Measurements from ENCODE around the gene TMEM89.

GRCh38 chr3:48576647-48577046, 44.9 kb downstream of the TMEM89 start:
- TF ChIP-seq CTCF (IDR thresholded peaks at IDR 0.05) (no peak), EZH2 (IDR thresholded peaks at IDR 0.05) (no peak), EZH2phosphoT487 (IDR thresholded peaks at IDR 0.05) (no peak)
